ENCODE data around the gene BHLHE41. TPM values are rescaled to one million over a fixed set of nuclear protein-coding genes. Genes with fewer than 3 reads are reported as not detected.

The BHLHE41 gene
- total and polyA plus RNA-seq, 4 donors = 1.7 to 39.0 (median 6.7) TPM

GRCh38 chr12:26153421-26154154, 28.8 kb upstream of the BHLHE41 start:
- Histone ChIP-seq H3K36me3 (ENCODE audit: control insufficient read depth in 4 of 4, insufficient read depth in 4 of 4, low read length in 4 of 4) (no peaks in the 10 kb centered on the region), H3K9ac (ENCODE audit: insufficient read depth in 1 of 2, low read length in 2 of 2) (no peak overlapping the region), H3K9me3 (ENCODE audit: control insufficient read depth in 4 of 4, insufficient read depth in 3 of 4, low read length in 3 of 4) (no peaks in the 10 kb centered on the region), H3K27me3 (ENCODE audit: control insufficient read depth in 3 of 3, insufficient read depth in 3 of 3, low read length in 2 of 3) (no peaks in the 10 kb centered on the region), H3K4me1 (ENCODE audit: control insufficient read depth in 5 of 5, insufficient read depth in 5 of 5, low read length in 5 of 5) (peaks cover 0 to 9% (median 0%) of the 10 kb centered on the region in 5 donors), H3K4me3 (no peak overlapping the region), H3K27ac (ENCODE audit: low read depth in 1 of 2, low read length in 1 of 2) (peak overlapping the region in 1 of 2 donors; percentile 93)
- no peak for TF ChIP-seq CTCF (IDR thresholded peaks at IDR 0.05; ENCODE audit: control extremely low read depth, extremely low read depth)
- ATAC-seq (ENCODE audit: insufficient read depth, low FRiP score) = peak; percentile 84
- 64 to 80% methylated on average over 5 of the region's 5 CpGs for WGBS, 2 donors
- DNase-seq = no peak

- H3K9ac ChIP-seq (ENCODE audit: insufficient read depth in 1 of 2, low read length in 2 of 2) = no peak overlapping the region
- H3K4me3 ChIP-seq = no peak overlapping the region
- peak overlapping the region in 1 of 2 donors; percentile 72 for H3K27ac ChIP-seq (ENCODE audit: low read depth in 1 of 2, low read length in 1 of 2)
- no peaks in the 10 kb centered on the region for H3K9me3 ChIP-seq (ENCODE audit: control insufficient read depth in 4 of 4, insufficient read depth in 3 of 4, low read length in 3 of 4)
- peaks cover 0 to 9% (median 0%) of the 10 kb centered on the region in 5 donors for H3K4me1 ChIP-seq (ENCODE audit: control insufficient read depth in 5 of 5, insufficient read depth in 5 of 5, low read length in 5 of 5)
- no peaks in the 10 kb centered on the region for H3K27me3 ChIP-seq (ENCODE audit: control insufficient read depth in 3 of 3, insufficient read depth in 3 of 3, low read length in 2 of 3)
- WGBS, 2 donors = 75 to 81% methylated on average over 2 of the region's 2 CpGs
- DNase-seq (no peak), ATAC-seq (ENCODE audit: insufficient read depth, low FRiP score) (no peak)
- no peaks in the 10 kb centered on the region for H3K36me3 ChIP-seq (ENCODE audit: control insufficient read depth in 4 of 4, insufficient read depth in 4 of 4, low read length in 4 of 4)
- TF ChIP-seq CTCF (IDR thresholded peaks at IDR 0.05; ENCODE audit: control extremely low read depth, extremely low read depth) = no peak
Measured at GRCh38 chr12:26152507-26153102, 27.8 kb upstream of the BHLHE41 start.

GRCh38 chr12:26150736-26151450, 26.1 kb upstream of the BHLHE41 start:
- Histone ChIP-seq H3K9me3 (ENCODE audit: control insufficient read depth in 4 of 4, insufficient read depth in 3 of 4, low read length in 3 of 4) (no peaks in the 10 kb centered on the region), H3K4me3 (no peak overlapping the region), H3K36me3 (ENCODE audit: control insufficient read depth in 4 of 4, insufficient read depth in 4 of 4, low read length in 4 of 4) (no peaks in the 10 kb centered on the region), H3K9ac (ENCODE audit: insufficient read depth in 1 of 2, low read length in 2 of 2) (no peak overlapping the region), H3K27me3 (ENCODE audit: control insufficient read depth in 3 of 3, insufficient read depth in 3 of 3, low read length in 2 of 3) (no peaks in the 10 kb centered on the region), H3K4me1 (ENCODE audit: control insufficient read depth in 5 of 5, insufficient read depth in 5 of 5, low read length in 5 of 5) (peaks cover 0 to 9% (median 0%) of the 10 kb centered on the region in 5 donors), H3K27ac (ENCODE audit: low read depth in 1 of 2, low read length in 1 of 2) (peak overlapping the region in 1 of 2 donors; percentile 29)
- DNase-seq = peak in 2 of 3 donors; percentile 27 to 51
- ATAC-seq (ENCODE audit: insufficient read depth, low FRiP score) = no peak
- 48 to 51% methylated on average over 2 of the region's 2 CpGs for WGBS, 2 donors
- TF ChIP-seq CTCF (IDR thresholded peaks at IDR 0.05; ENCODE audit: control extremely low read depth, extremely low read depth) = no peak
